Heart left ventricle (tissue), 13 donors: ENCODE results near the gene ARF6.

ENCODE experiments used
- POLR2A ChIP-seq, 2 donors: fragments of 450-650 bp; IDR thresholded peaks; one replicate each; pipeline ENCODE4 v1.6.1; 2017; ENCODE audit warnings: antibody characterized with exemption in 2 of 2, mild to moderate bottlenecking in 2 of 2, moderate library complexity in 2 of 2
- TF ChIP-seq, protein P1 (sequence below), 12 donors: fragments of 200-600 bp; sonication (generic) in 4 of 12; IDR thresholded peaks; one replicate each; pipeline versions ENCODE4 v1.5.0 to v1.8.0; 2018 to 2022; ENCODE audit warnings: antibody characterized with exemption in 12 of 12, mild to moderate bottlenecking in 5 of 12
- donor health status: ischemic (EF 13 %, LVEDD 7.1; RV severe dilation, severe dysfunction).
- donor health status: DM: no; HTN: yes; CAD: no.
- donor health status: DM: no; HTN: no; CAD: no.
- donor health status: ischemic (EF 25% LVEDD 6.9; RV normal size, moderate dysfunction).
- donor health status: ischemic (EF 25% LVEDD 5.7; RV mildly dilated, moderate dysfunction).
- donor health status: ischemic (EF 35%, LVEDD 5.7; RV mildly dilated, moderate dysfunction).
- donor health status: nonischemic (EF 11% LVEDD 7.7; RV severe dilation, severe dysfunction).
- donor health status: DM: yes; HTN: yes; CAD: no.
- donor health status: PGD.
- donor health status: ischemic (EF 29% LVEDD 5.4; RV normal size, mild dysfunction).
- donor health status: nonischemic (EF 23%, LVEDD 6.1; RV moderate dilation, normal function).

DNA sequence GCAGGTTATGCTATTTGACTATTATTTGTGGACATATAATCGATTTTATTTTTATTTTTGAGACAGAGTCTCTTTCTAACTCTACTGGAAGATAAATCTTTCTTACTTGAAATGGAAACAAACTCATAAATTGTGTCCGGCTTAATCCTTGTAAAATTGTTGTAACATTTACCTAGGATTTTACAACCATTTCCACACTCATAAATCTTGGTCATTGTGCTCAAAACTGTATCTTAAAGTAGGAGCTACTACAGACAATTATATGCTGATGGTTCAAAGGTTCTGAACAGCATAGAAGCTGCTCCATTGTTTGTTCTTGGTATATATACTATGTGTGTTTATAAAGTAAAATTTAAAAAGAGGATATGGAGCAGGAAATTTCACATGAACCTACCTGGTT, 4.6 kb upstream of the ARF6 start:
- TF ChIP-seq, protein P1, sequence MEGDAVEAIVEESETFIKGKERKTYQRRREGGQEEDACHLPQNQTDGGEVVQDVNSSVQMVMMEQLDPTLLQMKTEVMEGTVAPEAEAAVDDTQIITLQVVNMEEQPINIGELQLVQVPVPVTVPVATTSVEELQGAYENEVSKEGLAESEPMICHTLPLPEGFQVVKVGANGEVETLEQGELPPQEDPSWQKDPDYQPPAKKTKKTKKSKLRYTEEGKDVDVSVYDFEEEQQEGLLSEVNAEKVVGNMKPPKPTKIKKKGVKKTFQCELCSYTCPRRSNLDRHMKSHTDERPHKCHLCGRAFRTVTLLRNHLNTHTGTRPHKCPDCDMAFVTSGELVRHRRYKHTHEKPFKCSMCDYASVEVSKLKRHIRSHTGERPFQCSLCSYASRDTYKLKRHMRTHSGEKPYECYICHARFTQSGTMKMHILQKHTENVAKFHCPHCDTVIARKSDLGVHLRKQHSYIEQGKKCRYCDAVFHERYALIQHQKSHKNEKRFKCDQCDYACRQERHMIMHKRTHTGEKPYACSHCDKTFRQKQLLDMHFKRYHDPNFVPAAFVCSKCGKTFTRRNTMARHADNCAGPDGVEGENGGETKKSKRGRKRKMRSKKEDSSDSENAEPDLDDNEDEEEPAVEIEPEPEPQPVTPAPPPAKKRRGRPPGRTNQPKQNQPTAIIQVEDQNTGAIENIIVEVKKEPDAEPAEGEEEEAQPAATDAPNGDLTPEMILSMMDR (IDR thresholded peaks at IDR 0.05): no peak
- no peak for TF ChIP-seq POLR2A (IDR thresholded peaks at IDR 0.05)
